H9 (cell line): Measurements from ENCODE around the gene OCIAD2. TPM values are rescaled to one million over a fixed set of nuclear protein-coding genes. Genes with fewer than 3 reads are reported as not detected.

ENCODE experiments used
- DNase-seq: peaks from one replicate; pipeline ENCODE4 v3.0.0-alpha.2; 2017
- H2AFZ ChIP-seq: one replicate; pipeline ENCODE4 v1.6.1; 2013; ENCODE audit warnings: mild to moderate bottlenecking, low read length, control low read depth, moderate library complexity
- H2AK5ac ChIP-seq: 2 replicates; pipeline ENCODE4 v1.6.1; 2013; ENCODE audit warnings: low read length, control low read depth, mixed read lengths; ENCODE audit not compliant: insufficient read length
- H2BK120ac ChIP-seq: one replicate; pipeline ENCODE4 v1.6.1; 2013; ENCODE audit warnings: low read depth, mild to moderate bottlenecking, low read length, control low read depth, inconsistent platforms; ENCODE audit not compliant: poor library complexity, severe bottlenecking
- H2BK12ac ChIP-seq: 2 replicates; pipeline ENCODE4 v1.6.1; 2013; ENCODE audit warnings: low read length, control low read depth, mixed read lengths, low read depth; ENCODE audit not compliant: insufficient read length
- H2BK15ac ChIP-seq: 2 replicates; pipeline ENCODE4 v1.6.1; 2013; ENCODE audit warnings: low read depth, low read length, control low read depth
- H2BK20ac ChIP-seq: one replicate; pipeline ENCODE4 v1.6.1; 2013; ENCODE audit warnings: low read depth, mild to moderate bottlenecking, low read length, control low read depth, inconsistent platforms; ENCODE audit not compliant: poor library complexity, severe bottlenecking
- H2BK5ac ChIP-seq: 2 replicates; pipeline ENCODE4 v1.6.1; 2013; ENCODE audit warnings: low read length, control low read depth, mixed read lengths; ENCODE audit not compliant: insufficient read length
- H3K14ac ChIP-seq: 2 replicates; pipeline ENCODE4 v1.6.1; 2013; ENCODE audit warnings: low read length, control low read depth; ENCODE audit not compliant: insufficient read depth
- H3K18ac ChIP-seq: 2 replicates; pipeline ENCODE4 v1.6.1; 2013; ENCODE audit warnings: low read depth, mild to moderate bottlenecking, mixed read lengths, low read length, control low read depth; ENCODE audit not compliant: insufficient read length
- H3K23ac ChIP-seq: 2 replicates; pipeline ENCODE4 v1.6.1; 2013; ENCODE audit warnings: low read length, control low read depth, mixed read lengths, low read depth; ENCODE audit not compliant: insufficient read length
- H3K23me2 ChIP-seq: 2 replicates; pipeline ENCODE4 v1.6.1; 2013; ENCODE audit warnings: low read depth, mild to moderate bottlenecking, mixed read lengths, low read length, control low read depth; ENCODE audit not compliant: insufficient read length, poor library complexity, severe bottlenecking
- H3K27ac ChIP-seq: 2 replicates; pipeline ENCODE4 v1.5.1; 2013; ENCODE audit warnings: low read length, control low read depth, mixed read lengths, low read depth; ENCODE audit not compliant: insufficient read length
- H3K27me3 ChIP-seq: 2 replicates; pipeline ENCODE4 v1.6.1; 2013; ENCODE audit warnings: low read length, control low read depth, inconsistent platforms; ENCODE audit not compliant: insufficient read depth
- H3K4ac ChIP-seq: 2 replicates; pipeline ENCODE4 v1.6.1; 2013; ENCODE audit warnings: low read depth, mild to moderate bottlenecking, control low read depth, inconsistent platforms, low read length, moderate library complexity
- H3K4me1 ChIP-seq: 2 replicates; pipeline ENCODE4 v1.6.1; 2013; ENCODE audit warnings: low read length, control low read depth, inconsistent platforms; ENCODE audit not compliant: insufficient read depth
- H3K4me2 ChIP-seq: 2 replicates; pipeline ENCODE4 v1.6.1; 2013; ENCODE audit warnings: low read length, control low read depth, mixed read lengths; ENCODE audit not compliant: insufficient read length, insufficient read depth
- H3K56ac ChIP-seq: 2 replicates; pipeline ENCODE4 v1.6.1; 2013; ENCODE audit warnings: low read depth, mild to moderate bottlenecking, mixed read lengths, low read length, control low read depth; ENCODE audit not compliant: insufficient read length
- H3K79me1 ChIP-seq: 2 replicates; pipeline ENCODE4 v1.6.1; 2013; ENCODE audit warnings: low read depth, mild to moderate bottlenecking, moderate library complexity, low read length, control low read depth, inconsistent platforms; ENCODE audit not compliant: insufficient read depth, poor library complexity, severe bottlenecking
- H3K79me2 ChIP-seq: 2 replicates; pipeline ENCODE4 v1.6.1; 2013; ENCODE audit warnings: low read length, control low read depth, inconsistent platforms; ENCODE audit not compliant: insufficient read depth
- H3K9ac ChIP-seq: 2 replicates; pipeline ENCODE4 v1.6.1; 2013; ENCODE audit warnings: low read length, control low read depth, mixed read lengths; ENCODE audit not compliant: insufficient read length; ENCODE audit errors: extremely low read depth
- H3K9me3 ChIP-seq: one replicate; pipeline ENCODE4 v1.6.1; 2013; ENCODE audit warnings: low read depth, low read length, inconsistent platforms; ENCODE audit not compliant: control insufficient read depth
- H3T11ph ChIP-seq: one replicate; pipeline ENCODE4 v1.6.1; 2013; ENCODE audit warnings: mild to moderate bottlenecking, low read length, control low read depth, inconsistent platforms
- H4K20me1 ChIP-seq: one replicate; pipeline ENCODE4 v1.6.1; 2013; ENCODE audit not compliant: control insufficient read depth, insufficient read length, insufficient read depth
- H4K5ac ChIP-seq: 2 replicates; pipeline ENCODE4 v1.6.1; 2013; ENCODE audit warnings: low read depth, mild to moderate bottlenecking, mixed read lengths, low read length, control low read depth; ENCODE audit not compliant: insufficient read length
- H4K8ac ChIP-seq: replicated peaks from 2 replicates; pipeline ENCODE4 v1.6.1; 2013; ENCODE audit warnings: low read length, control low read depth, mixed read lengths, low read depth; ENCODE audit not compliant: insufficient read length
- H4K91ac ChIP-seq: 2 replicates; pipeline ENCODE4 v1.6.1; 2013; ENCODE audit warnings: low read depth, mild to moderate bottlenecking, moderate library complexity, mixed read lengths, low read length, control low read depth; ENCODE audit not compliant: insufficient read length
- H3K27ac Mint-ChIP-seq, 3 experiments: 2 replicates in 2 of 3; 3 replicates in 1 of 3; pipeline ENCODE4 v1.8.0; 2020 to 2021; ENCODE audit warnings: mixed read lengths in 3 of 3, mild to moderate bottlenecking in 1 of 3, moderate library complexity in 1 of 3
- H3K27me3 Mint-ChIP-seq: 2 replicates; pipeline ENCODE4 v1.8.0; 2021; ENCODE audit warnings: low read depth, mild to moderate bottlenecking, moderate library complexity, mixed read lengths
- H3K36me3 Mint-ChIP-seq, 3 experiments: 2 replicates in 2 of 3; 3 replicates in 1 of 3; pipeline ENCODE4 v1.8.0; 2020 to 2021; ENCODE audit warnings: low read depth in 3 of 3, mixed read lengths in 3 of 3; ENCODE audit not compliant: insufficient read depth in 1 of 3
- H3K4me1 Mint-ChIP-seq, 2 experiments: 2 replicates each; pipeline ENCODE4 v1.8.0; 2020; ENCODE audit warnings: mixed read lengths in 2 of 2
- H3K4me3 Mint-ChIP-seq, 2 experiments: 2 replicates in 1 of 2; 3 replicates in 1 of 2; pipeline ENCODE4 v1.8.0; 2020 to 2021; ENCODE audit warnings: mild to moderate bottlenecking in 2 of 2, mixed read lengths in 2 of 2, moderate library complexity in 1 of 2
- H3K9me3 Mint-ChIP-seq, 2 experiments: 2 replicates in 1 of 2; 3 replicates in 1 of 2; pipeline ENCODE4 v1.8.0; 2020; ENCODE audit warnings: mild to moderate bottlenecking in 2 of 2, mixed read lengths in 2 of 2, moderate library complexity in 1 of 2
- total RNA-seq: library from RNA; stranded (reverse); gene quantifications from 2 replicates; pipeline ENCODE4 v1.2.1, GENCODE V29; 2021
- TF ChIP-seq, protein P1 (sequence below): fragments of 200-600 bp; sonication (generic); conservative IDR thresholded peaks from 3 replicates; pipeline ENCODE4 v1.8.0; 2021; ENCODE audit warnings: antibody characterized with exemption, mild to moderate bottlenecking

OCIAD2 gene
- total RNA-seq, 1 experiment from 2014 or later, result 108 TPM

GRCh38 chr4:48939785-48940184 lies 33.2 kb upstream of the OCIAD2 start:
- no peaks in the 10 kb centered on the region for H3K9me3 ChIP-seq
- H3K4me1 ChIP-seq, result peaks cover 2% of the 10 kb centered on the region; the same call in 1 of the 2 replicates
- H3K9me3 Mint-ChIP-seq, result peaks cover 4 to 5% of the 10 kb centered on the region in 2 experiments; a peak in 4 of 5 replicates

More at GRCh38 chr4:48939785-48940184, 33.2 kb upstream of the OCIAD2 start:
- H3K56ac ChIP-seq, result no peak overlapping the region
- H3K79me2 ChIP-seq, result no peaks in the 10 kb centered on the region
- H2BK15ac ChIP-seq, result no peak overlapping the region
- H3K4me1 Mint-ChIP-seq, result peaks cover 5 to 8% of the 10 kb centered on the region in 2 experiments
- no peak overlapping the region for H3K4me3 Mint-ChIP-seq
- no peak overlapping the region for H2BK20ac ChIP-seq
- no peak overlapping the region for H3K27ac Mint-ChIP-seq
- H3K27me3 Mint-ChIP-seq, result peaks cover 6% of the 10 kb centered on the region
- no peaks in the 10 kb centered on the region for H3K23me2 ChIP-seq
- H3K36me3 Mint-ChIP-seq, result peaks cover 0 to 4% (median 2%) of the 10 kb centered on the region in 3 experiments; a peak in 2 of 7 replicates
- DNase-seq, result no peak
- no peak overlapping the region for H3K4ac ChIP-seq
- H2AFZ ChIP-seq, result no peak overlapping the region
- H2BK120ac ChIP-seq, result no peak overlapping the region
- H3K9ac ChIP-seq, result no peak overlapping the region
- TF ChIP-seq, protein P1, sequence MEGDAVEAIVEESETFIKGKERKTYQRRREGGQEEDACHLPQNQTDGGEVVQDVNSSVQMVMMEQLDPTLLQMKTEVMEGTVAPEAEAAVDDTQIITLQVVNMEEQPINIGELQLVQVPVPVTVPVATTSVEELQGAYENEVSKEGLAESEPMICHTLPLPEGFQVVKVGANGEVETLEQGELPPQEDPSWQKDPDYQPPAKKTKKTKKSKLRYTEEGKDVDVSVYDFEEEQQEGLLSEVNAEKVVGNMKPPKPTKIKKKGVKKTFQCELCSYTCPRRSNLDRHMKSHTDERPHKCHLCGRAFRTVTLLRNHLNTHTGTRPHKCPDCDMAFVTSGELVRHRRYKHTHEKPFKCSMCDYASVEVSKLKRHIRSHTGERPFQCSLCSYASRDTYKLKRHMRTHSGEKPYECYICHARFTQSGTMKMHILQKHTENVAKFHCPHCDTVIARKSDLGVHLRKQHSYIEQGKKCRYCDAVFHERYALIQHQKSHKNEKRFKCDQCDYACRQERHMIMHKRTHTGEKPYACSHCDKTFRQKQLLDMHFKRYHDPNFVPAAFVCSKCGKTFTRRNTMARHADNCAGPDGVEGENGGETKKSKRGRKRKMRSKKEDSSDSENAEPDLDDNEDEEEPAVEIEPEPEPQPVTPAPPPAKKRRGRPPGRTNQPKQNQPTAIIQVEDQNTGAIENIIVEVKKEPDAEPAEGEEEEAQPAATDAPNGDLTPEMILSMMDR, result no peak
- no peaks in the 10 kb centered on the region for H3K79me1 ChIP-seq
- H2AK5ac ChIP-seq, result no peak overlapping the region
- H3K4me2 ChIP-seq, result no peak overlapping the region
- no peak overlapping the region for H3K23ac ChIP-seq
- no peak overlapping the region for H2BK5ac ChIP-seq
- no peak overlapping the region for H3T11ph ChIP-seq
- no peak overlapping the region for H3K27ac ChIP-seq
- H4K91ac ChIP-seq, result no peak overlapping the region
- no peak overlapping the region for H3K14ac ChIP-seq
- no peak overlapping the region for H4K5ac ChIP-seq
- H3K27me3 ChIP-seq, result no peaks in the 10 kb centered on the region
- no peaks in the 10 kb centered on the region for H4K20me1 ChIP-seq
- H3K18ac ChIP-seq, result no peak overlapping the region
- H4K8ac ChIP-seq, result no peak overlapping the region
- H2BK12ac ChIP-seq, result no peak overlapping the region
